ENCODE measurements around the gene ATPAF2. TPM values are rescaled to one million over a fixed set of nuclear protein-coding genes. Genes with fewer than 3 reads are reported as not detected.

The ATPAF2 gene
- total and polyA plus RNA-seq, 2 donors (not counting 3 experiments of a cell fraction or from before 2014, with no cell fraction given) = 23.2 to 35.7 TPM

GRCh38 chr17:18084256-18084655, 45.3 kb upstream of the ATPAF2 start:
- H3K4me2 ChIP-seq (ENCODE audit: insufficient read depth, low read length) = no peak overlapping the region
- no peak for TF ChIP-seq JUN (IDR thresholded peaks at IDR 0.05; ENCODE audit: borderline replicate concordance, insufficient read depth, insufficient read length, low read depth)
- no peak for TF ChIP-seq CTCF (IDR thresholded peaks at IDR 0.05; ENCODE audit: extremely low read depth in 1 of 2, insufficient read depth in 1 of 2, low read depth in 1 of 2, low read length in 2 of 2)
- H3K79me2 ChIP-seq (ENCODE audit: control insufficient read depth, insufficient read depth, low read length) = peaks cover 13% of the 10 kb centered on the region
- intact Hi-C loops (cut with micrococcal nuclease) (no loop called here), dilution Hi-C loops (cut with MboI; ENCODE audit: extremely low pct_ligation_motif_present, low sequenced_read_pairs) (no loop called here)
- no peak overlapping the region for H2AFZ ChIP-seq (ENCODE audit: low read depth, low read length)
- H3K27ac ChIP-seq (ENCODE audit: insufficient read depth, low read depth, low read length) = no peak overlapping the region
- H3K9me1 ChIP-seq (replicated peaks; ENCODE audit: control insufficient read depth, extremely low read depth, insufficient read depth, low read length) = no peaks in the 10 kb centered on the region
- H3K4me3 ChIP-seq (replicated peaks in 1 of 3; ENCODE audit: insufficient read depth in 1 of 3, low read depth in 1 of 3, low read length in 3 of 3) = no peak overlapping the region
- no peaks in the 10 kb centered on the region for H4K20me1 ChIP-seq (replicated peaks; ENCODE audit: control insufficient read depth, extremely low read depth, insufficient read depth, low read length)
- H3K27me3 ChIP-seq (ENCODE audit: control insufficient read depth in 2 of 2, insufficient read depth in 2 of 2, low read length in 2 of 2) = peaks cover under 1 to 4% of the 10 kb centered on the region in 2 experiments
- FAIRE-seq = no peak
- no TSS peak for BruUV-seq (replicated peaks)
- no peaks in the 10 kb centered on the region for H3K36me3 ChIP-seq (ENCODE audit: control insufficient read depth in 2 of 2, extremely low read depth in 1 of 2, insufficient read depth in 2 of 2, low read length in 2 of 2)
- ChIA-PET CTCF (no interaction called here), POLR2A (no interaction called here)
- peaks cover 8% of the 10 kb centered on the region for H3K4me1 ChIP-seq (ENCODE audit: control insufficient read depth, extremely low read depth, insufficient read depth, low read length)
- no peak overlapping the region for H3K9ac ChIP-seq (replicated peaks; ENCODE audit: extremely low read depth, insufficient read depth, low read length)
- no peaks in the 10 kb centered on the region for H3K9me3 ChIP-seq (replicated peaks; ENCODE audit: control insufficient read depth, insufficient read depth, low read length)
- DNase-seq (ENCODE audit: low read depth, low spot score) = no peak

DNA sequence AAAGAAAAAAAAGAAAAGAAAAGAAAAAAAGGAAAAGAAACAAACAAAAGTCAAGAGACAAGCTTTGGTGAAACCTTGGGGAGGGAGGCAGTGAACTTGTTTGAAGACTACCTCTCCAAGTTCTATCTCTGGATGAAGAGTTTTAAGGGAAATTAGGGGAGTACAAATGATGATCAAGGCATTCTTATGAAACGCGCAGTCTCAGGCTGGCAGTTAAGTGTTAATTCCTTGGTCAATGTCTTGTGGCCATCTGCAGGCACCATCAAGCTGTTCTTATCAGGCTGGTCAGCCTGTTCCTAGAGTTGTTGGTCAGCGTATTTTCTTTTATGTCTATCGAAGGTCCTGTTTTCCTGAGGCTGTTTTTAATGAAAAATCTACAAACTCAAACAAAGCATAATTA, 40.6 kb upstream of the ATPAF2 start:
- no peak overlapping the region for H3K9ac ChIP-seq (replicated peaks; ENCODE audit: extremely low read depth, insufficient read depth, low read length)
- dilution Hi-C loops (cut with MboI; ENCODE audit: extremely low pct_ligation_motif_present, low sequenced_read_pairs) = no loop called here
- H3K9me3 ChIP-seq (replicated peaks; ENCODE audit: control insufficient read depth, insufficient read depth, low read length) = no peaks in the 10 kb centered on the region
- no peak for TF ChIP-seq POLR2A (IDR thresholded peaks at IDR 0.05; ENCODE audit: low read depth, low read length)
- no peak for TF ChIP-seq POLR2AphosphoS5 (IDR thresholded peaks at IDR 0.05; ENCODE audit: insufficient read depth, low read depth, low read length)
- no peak for TF ChIP-seq JUN (IDR thresholded peaks at IDR 0.05; ENCODE audit: borderline replicate concordance, insufficient read depth, insufficient read length, low read depth)
- no peak for TF ChIP-seq GATA2 (IDR thresholded peaks at IDR 0.05; ENCODE audit: insufficient read depth, insufficient read length, low read depth, low read length)
- TF ChIP-seq, protein P1, sequence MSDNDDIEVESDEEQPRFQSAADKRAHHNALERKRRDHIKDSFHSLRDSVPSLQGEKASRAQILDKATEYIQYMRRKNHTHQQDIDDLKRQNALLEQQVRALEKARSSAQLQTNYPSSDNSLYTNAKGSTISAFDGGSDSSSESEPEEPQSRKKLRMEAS (IDR thresholded peaks at IDR 0.05; ENCODE audit: insufficient read depth, insufficient read length) = no peak
- no peak for TF ChIP-seq MYC (IDR thresholded peaks at IDR 0.05; ENCODE audit: low read depth, low read length)
- TF ChIP-seq CTCF (IDR thresholded peaks at IDR 0.05; ENCODE audit: extremely low read depth in 1 of 2, insufficient read depth in 1 of 2, low read depth in 1 of 2, low read length in 2 of 2) = no peak
- no peak for TF ChIP-seq EZH2 (IDR thresholded peaks at IDR 0.05; ENCODE audit: borderline replicate concordance, low read depth, low read length, severe bottlenecking)
- TF ChIP-seq FOS (IDR thresholded peaks at IDR 0.05; ENCODE audit: borderline replicate concordance, insufficient read depth, low read length) = no peak
- H4K20me1 ChIP-seq (replicated peaks; ENCODE audit: control insufficient read depth, extremely low read depth, insufficient read depth, low read length) = no peaks in the 10 kb centered on the region
- ChIA-PET POLR2A (no interaction called here), CTCF (no interaction called here)
- no peak overlapping the region for H2AFZ ChIP-seq (ENCODE audit: low read depth, low read length)
- H3K36me3 ChIP-seq (ENCODE audit: control insufficient read depth in 2 of 2, extremely low read depth in 1 of 2, insufficient read depth in 2 of 2, low read length in 2 of 2) = no peaks in the 10 kb centered on the region
- H3K27ac ChIP-seq (ENCODE audit: insufficient read depth, low read depth, low read length) = no peak overlapping the region
- H3K4me3 ChIP-seq (replicated peaks in 1 of 3; ENCODE audit: insufficient read depth in 1 of 3, low read depth in 1 of 3, low read length in 3 of 3) = no peak overlapping the region
- FAIRE-seq (no peak), DNase-seq (ENCODE audit: low read depth, low spot score) (no peak)
- H3K4me2 ChIP-seq (ENCODE audit: insufficient read depth, low read length) = no peak overlapping the region
- intact Hi-C loops (cut with micrococcal nuclease) = no loop called here
- no peaks in the 10 kb centered on the region for H3K9me1 ChIP-seq (replicated peaks; ENCODE audit: control insufficient read depth, extremely low read depth, insufficient read depth, low read length)
- no peaks in the 10 kb centered on the region for H3K4me1 ChIP-seq (ENCODE audit: control insufficient read depth, extremely low read depth, insufficient read depth, low read length)
- no TSS peak for BruUV-seq (replicated peaks)
- no peaks in the 10 kb centered on the region for H3K79me2 ChIP-seq (ENCODE audit: control insufficient read depth, insufficient read depth, low read length)
- peaks cover 5 to 9% of the 10 kb centered on the region in 2 experiments for H3K27me3 ChIP-seq (ENCODE audit: control insufficient read depth in 2 of 2, insufficient read depth in 2 of 2, low read length in 2 of 2)

All from endothelial cell of umbilical vein (primary cell).